ENCODE measurements around the gene PPP1R11. TPM values are rescaled to one million over a fixed set of nuclear protein-coding genes. Genes with fewer than 3 reads are reported as not detected.

PPP1R11 gene
- total and polyA plus RNA-seq, 2 of the 13 experiments (the other 11 are each of a cell fraction or from before 2014, with no cell fraction given): 32.1 to 58.9 TPM

DNA sequence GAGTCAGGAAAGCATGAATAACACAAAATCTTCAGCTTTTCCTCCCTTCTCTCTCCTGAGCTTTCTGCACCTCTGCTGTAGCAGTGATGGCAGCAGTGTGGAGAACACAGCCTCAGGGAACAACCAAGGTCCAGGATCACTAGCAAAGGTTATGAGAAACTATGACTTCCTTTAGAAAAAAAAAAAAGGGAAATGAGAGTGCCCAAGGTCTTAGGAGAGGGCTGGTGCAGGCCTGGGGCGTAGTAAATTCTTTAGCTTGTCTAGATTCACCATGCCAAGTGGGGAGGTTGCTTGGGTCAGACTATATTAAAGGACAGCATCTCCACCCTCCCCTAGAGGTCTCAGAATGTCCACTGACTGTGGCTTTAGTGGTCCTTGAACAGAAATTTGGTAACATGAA, 46.4 kb upstream of the PPP1R11 start (continued):
- TF ChIP-seq IRF2 (CRISPR knock-in tag; IDR thresholded peaks at IDR 0.05) (no peak), AKAP8 (CRISPR knock-in tag; IDR thresholded peaks at IDR 0.05) (no peak), SIX1 (CRISPR knock-in tag; IDR thresholded peaks at IDR 0.05; ENCODE audit: borderline replicate concordance) (no peak)

DNA sequence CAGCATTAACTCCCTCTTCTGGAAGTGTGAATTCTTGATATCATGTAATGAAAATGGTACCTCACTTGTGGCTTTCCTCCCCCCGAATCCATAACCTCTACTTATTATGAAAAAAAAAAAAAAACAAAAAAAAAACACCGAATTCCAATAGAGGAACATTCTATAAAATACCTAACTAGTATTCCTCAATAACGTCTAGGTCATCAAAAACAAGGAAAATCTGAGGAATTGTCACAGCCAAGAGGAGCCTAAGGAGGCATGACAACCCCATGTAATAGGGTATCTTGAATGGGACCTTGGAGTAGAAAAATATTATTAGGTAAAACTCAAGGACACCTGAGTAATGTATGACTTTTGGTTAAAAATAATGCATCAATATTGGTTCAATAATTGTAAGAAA, 44.8 kb upstream of the PPP1R11 start:
- in situ Hi-C loops (cut with HindIII; ENCODE audit: extremely low pct_ligation_motif_present, low pct_unique_long_range_greater_than_20kb): no loop called here
- Histone ChIP-seq H3K27me3 (ENCODE audit: control insufficient read depth in 1 of 2, insufficient read depth in 2 of 2, low read length in 2 of 2) (no peaks in the 10 kb centered on the region), H3K4me1 (ENCODE audit: insufficient read depth, low read length) (no peaks in the 10 kb centered on the region), H3K36me3 (replicated peaks in 1 of 2; ENCODE audit: control insufficient read depth in 1 of 2, insufficient read depth in 2 of 2, low read length in 2 of 2) (peaks cover 0 to 4% of the 10 kb centered on the region in 2 experiments; a peak in 3 of 5 replicates), H3K9me3 (ENCODE audit: low read length) (no peaks in the 10 kb centered on the region), H3K27ac (ENCODE audit: extremely low read length, insufficient read depth, low read length) (no peak overlapping the region), H2AFZ (ENCODE audit: low read length) (no peak overlapping the region), H3K4me3 (replicated peaks in 1 of 3; ENCODE audit: insufficient read depth in 1 of 3, low read depth in 2 of 3, low read length in 3 of 3) (no peak overlapping the region), H3K4me2 (ENCODE audit: low read depth, low read length) (no peak overlapping the region), H4K20me1 (ENCODE audit: insufficient read depth, low read length) (no peaks in the 10 kb centered on the region), H3K9ac (ENCODE audit: insufficient read depth, low read depth, low read length) (no peak overlapping the region), H3K79me2 (ENCODE audit: insufficient read depth, low read length) (no peaks in the 10 kb centered on the region)
- ChIA-PET CTCF (ENCODE audit: low intra/inter-chr PET ratio, low total read pairs) (no interaction called here), POLR2A (no interaction called here)
- intact Hi-C loops (cut with micrococcal nuclease; ENCODE audit: unreplicated experiment): no loop called here
- 86% methylated on average over 3 of the region's 3 CpGs for WGBS (ENCODE audit: low lambda C conversion rate)
- BruUV-seq (replicated peaks): no TSS peak
- DNase-seq (ENCODE audit: low spot score) (no peak), FAIRE-seq (no peak), ATAC-seq (no peak)
- TF ChIP-seq MAFF (IDR thresholded peaks at IDR 0.05; ENCODE audit: low read depth, low read length) (peak; percentile 89), BCL6 (CRISPR knock-in tag; IDR thresholded peaks at IDR 0.05) (no peak), MAFK (conservative IDR thresholded peaks at IDR 0.05 in 1 of 2, IDR thresholded peaks at IDR 0.05 in 1 of 2; ENCODE audit: low read length in 2 of 2) (peak; percentile 88 to 90), ZNF558 (CRISPR knock-in tag; IDR thresholded peaks at IDR 0.05; ENCODE audit: borderline replicate concordance) (no peak), ZNF264 (CRISPR knock-in tag; IDR thresholded peaks at IDR 0.05) (no peak)
- TF ChIP-seq, protein P1, sequence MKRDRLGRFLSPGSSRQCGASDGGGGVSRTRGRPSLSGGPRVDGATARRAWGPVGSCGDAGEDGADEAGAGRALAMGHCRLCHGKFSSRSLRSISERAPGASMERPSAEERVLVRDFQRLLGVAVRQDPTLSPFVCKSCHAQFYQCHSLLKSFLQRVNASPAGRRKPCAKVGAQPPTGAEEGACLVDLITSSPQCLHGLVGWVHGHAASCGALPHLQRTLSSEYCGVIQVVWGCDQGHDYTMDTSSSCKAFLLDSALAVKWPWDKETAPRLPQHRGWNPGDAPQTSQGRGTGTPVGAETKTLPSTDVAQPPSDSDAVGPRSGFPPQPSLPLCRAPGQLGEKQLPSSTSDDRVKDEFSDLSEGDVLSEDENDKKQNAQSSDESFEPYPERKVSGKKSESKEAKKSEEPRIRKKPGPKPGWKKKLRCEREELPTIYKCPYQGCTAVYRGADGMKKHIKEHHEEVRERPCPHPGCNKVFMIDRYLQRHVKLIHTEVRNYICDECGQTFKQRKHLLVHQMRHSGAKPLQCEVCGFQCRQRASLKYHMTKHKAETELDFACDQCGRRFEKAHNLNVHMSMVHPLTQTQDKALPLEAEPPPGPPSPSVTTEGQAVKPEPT (CRISPR knock-in tag; IDR thresholded peaks at IDR 0.05; ENCODE audit: low read depth): no peak
